Small intestine (tissue), 7 donors: Measurements from ENCODE around the gene TMEM127. TPM values are rescaled to one million over a fixed set of nuclear protein-coding genes. Genes with fewer than 3 reads are reported as not detected.

Experiments
- DNase-seq, 2 donors: peaks; one replicate each; pipeline versions ENCODE4 v3.0.0 to v3.0.0-alpha.2; 2013
- FAIRE-seq: peaks from 2 replicates; lab custom pipeline; 2012; peaks lifted over from hg19 to GRCh38; lab: Jason Lieb, UNC
- H3K27ac ChIP-seq, 3 donors: one replicate each; pipeline ENCODE4 v1.5.1; 2013; ENCODE audit warnings: low read length in 2 of 3, mild to moderate bottlenecking in 2 of 3, control low read depth in 1 of 3, inconsistent platforms in 1 of 3, low read depth in 1 of 3, moderate library complexity in 1 of 3
- H3K27me3 ChIP-seq, 3 donors: one replicate each; pipeline ENCODE4 v1.6.1; 2013; ENCODE audit warnings: low read length in 3 of 3, inconsistent platforms in 1 of 3; ENCODE audit not compliant: control insufficient read depth in 3 of 3, insufficient read depth in 3 of 3
- H3K36me3 ChIP-seq, 3 donors: one replicate each; pipeline ENCODE4 v1.6.1; 2013; ENCODE audit warnings: low read length in 3 of 3, inconsistent platforms in 1 of 3, low read depth in 1 of 3, mild to moderate bottlenecking in 1 of 3, moderate library complexity in 1 of 3; ENCODE audit not compliant: control insufficient read depth in 3 of 3, insufficient read depth in 2 of 3
- H3K4me1 ChIP-seq, 3 donors: one replicate each; pipeline ENCODE4 v1.6.1; 2013; ENCODE audit warnings: low read length in 2 of 3, inconsistent platforms in 1 of 3, low read depth in 1 of 3, mild to moderate bottlenecking in 1 of 3, moderate library complexity in 1 of 3; ENCODE audit not compliant: control insufficient read depth in 3 of 3, insufficient read depth in 2 of 3
- H3K4me3 ChIP-seq, 3 donors: one replicate each; pipeline ENCODE4 v1.5.1; 2013; ENCODE audit warnings: low read length in 3 of 3, control low read depth in 1 of 3, inconsistent platforms in 1 of 3, low read depth in 1 of 3, mild to moderate bottlenecking in 1 of 3, moderate library complexity in 1 of 3
- H3K9me3 ChIP-seq, 2 donors: one replicate each; pipeline ENCODE4 v1.6.1; 2013; ENCODE audit warnings: low read depth in 1 of 2, low read length in 1 of 2; ENCODE audit not compliant: control insufficient read depth in 2 of 2, insufficient read depth in 1 of 2
- WGBS, 3 donors: extraction: QIAGEN DNeasy Blood & Tissue Kit; methylation state at CpG; one replicate each; pipeline ENCODE4 v1.1.7; 2013; 5-methylcytosine and 5-hydroxymethylcytosine counted together
- polyA plus RNA-seq, 4 donors: library from polyadenylated mRNA; stranded (reverse) in 3 of 4; unstranded in 1 of 4; fragments of 200-250 nt in 3 of 4; fragments of 120-200 nt in 1 of 4; gene quantifications; one replicate each; pipeline versions ENCODE4 v1.2.1 to v1.2.3, GENCODE V29; 2013
- donor health status: healthy with polysubstance abuse.
- donor health status: control.
- donor health status: control.
- donor health status: Bipolar disorder and iron deficiency.
- donor health status: healthy.

Gene TMEM127
- polyA plus RNA-seq, 4 donors = 12.1 to 47.9 (median 21.1) TPM

- DNase-seq (no peak), FAIRE-seq (no peak)
- Histone ChIP-seq H3K9me3 (no peaks in the 10 kb centered on the region), H3K4me3 (no peak overlapping the region), H3K27ac (no peak overlapping the region), H3K27me3 (no peaks in the 10 kb centered on the region), H3K36me3 (peaks cover 17 to 63% (median 34%) of the 10 kb centered on the region in 3 donors), H3K4me1 (no peaks in the 10 kb centered on the region)
- 73 to 77% (median 77%) methylated on average over 3 of the region's 3 CpGs for WGBS, 3 donors
Measured at GRCh38 chr2:96273763-96274162, 8.0 kb upstream of the TMEM127 start.

DNA sequence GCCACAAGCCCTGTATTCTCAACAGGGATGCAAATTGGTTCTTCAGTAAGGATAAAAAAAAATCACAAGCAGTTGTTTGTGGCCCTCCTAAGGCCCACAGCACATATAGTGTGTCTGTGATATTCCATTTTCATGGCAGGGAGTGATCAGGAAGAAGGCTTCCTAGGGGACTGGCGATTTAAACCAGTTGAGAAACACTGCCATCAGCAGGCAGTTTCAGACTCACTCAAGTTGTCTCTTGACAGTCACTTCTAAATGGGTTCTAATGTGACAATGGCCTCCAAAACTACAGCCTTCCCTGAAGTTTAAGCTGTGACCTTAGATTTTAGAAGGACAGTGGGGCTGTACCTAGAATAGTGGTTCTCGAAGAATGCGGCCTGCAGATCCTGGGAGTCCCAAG lies 6.2 kb upstream of the TMEM127 start:
- FAIRE-seq (no peak), DNase-seq (no peak)
- 89 to 95% (median 92%) methylated on average over 3 of the region's 3 CpGs for WGBS, 3 donors
- Histone ChIP-seq H3K4me1 (peaks cover 0 to 7% (median 3%) of the 10 kb centered on the region in 3 donors), H3K27me3 (no peaks in the 10 kb centered on the region), H3K4me3 (no peak overlapping the region), H3K36me3 (peaks cover 15 to 61% (median 23%) of the 10 kb centered on the region in 3 donors), H3K9me3 (no peaks in the 10 kb centered on the region), H3K27ac (no peak overlapping the region)

- Histone ChIP-seq H3K4me1 (peaks cover 8 to 19% (median 10%) of the 10 kb centered on the region in 3 donors), H3K4me3 (peak overlapping the region in 1 of 3 donors; percentile 79), H3K36me3 (peaks cover 11 to 45% (median 14%) of the 10 kb centered on the region in 3 donors), H3K9me3 (no peaks in the 10 kb centered on the region), H3K27ac (no peak overlapping the region), H3K27me3 (no peaks in the 10 kb centered on the region)
- DNase-seq = peak; percentile 48 to 54
- WGBS, 3 donors = 45 to 61% (median 49%) methylated on average over 12 of the region's 12 CpGs
- no peak for FAIRE-seq
Measured at GRCh38 chr2:96267159-96267971, 1.6 kb upstream of the TMEM127 start.

DNA sequence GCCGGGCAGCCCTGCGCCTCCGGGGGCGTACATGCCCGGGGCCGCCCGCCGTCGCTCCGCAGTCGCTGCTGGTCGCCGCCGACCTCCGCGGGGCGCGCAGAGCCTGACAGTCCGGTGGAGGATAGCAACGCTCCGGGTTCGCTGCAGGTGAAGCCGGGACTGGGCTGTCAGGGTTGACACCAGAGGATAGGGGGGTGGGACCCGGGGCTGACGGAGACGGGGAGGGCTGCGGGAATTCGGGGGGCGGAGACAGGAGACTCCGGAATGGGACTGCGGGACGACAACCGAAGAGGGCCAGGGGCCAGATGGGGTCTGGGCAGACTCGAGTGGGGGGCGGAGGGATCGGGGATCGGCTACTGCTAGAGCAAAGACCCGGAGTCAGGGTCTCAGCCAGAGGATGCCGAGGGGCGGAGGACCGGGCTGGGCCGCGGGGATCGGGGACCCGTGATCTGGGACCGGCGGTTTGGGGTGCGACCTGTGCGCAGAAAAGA lies 403 bp downstream of the TMEM127 start:
- peak overlapping the region; percentile 80 to 94 (median 93) for H3K27ac ChIP-seq
- DNase-seq = no peak
- H3K36me3 ChIP-seq = peaks cover 5 to 42% (median 8%) of the 10 kb centered on the region in 3 donors
- no peak for FAIRE-seq
- peak overlapping the region; percentile 82 to 98 (median 86) for H3K4me3 ChIP-seq
- H3K9me3 ChIP-seq = no peaks in the 10 kb centered on the region
- H3K27me3 ChIP-seq = no peaks in the 10 kb centered on the region
- 0 to 1% (median 1%) methylated on average over 33 to 49 of the region's 49 CpGs for WGBS, 3 donors
- H3K4me1 ChIP-seq = peaks cover 13 to 39% (median 19%) of the 10 kb centered on the region in 3 donors

GRCh38 chr2:96264656-96265348 lies 995 bp downstream of the TMEM127 start:
- Histone ChIP-seq H3K9me3 (no peaks in the 10 kb centered on the region), H3K4me3 (peak overlapping the region; percentile 82 to 98 (median 86)), H3K27ac (peak overlapping the region in 1 of 3 donors; percentile 94), H3K4me1 (peaks cover 15 to 45% (median 24%) of the 10 kb centered on the region in 3 donors), H3K27me3 (no peaks in the 10 kb centered on the region), H3K36me3 (peaks cover 5 to 45% (median 8%) of the 10 kb centered on the region in 3 donors)
- peak in 1 of 2 donors; percentile 54 for DNase-seq
- WGBS, 3 donors = 14 to 23% (median 14%) methylated on average over 18 to 33 of the region's 33 CpGs
- no peak for FAIRE-seq

GRCh38 chr2:96264086-96264485 lies 1.7 kb downstream of the TMEM127 start:
- Histone ChIP-seq H3K27me3 (no peaks in the 10 kb centered on the region), H3K27ac (no peak overlapping the region), H3K9me3 (no peaks in the 10 kb centered on the region), H3K4me1 (peaks cover 16 to 52% (median 24%) of the 10 kb centered on the region in 3 donors), H3K4me3 (peak overlapping the region in 1 of 3 donors; percentile 86), H3K36me3 (peaks cover 4 to 47% (median 10%) of the 10 kb centered on the region in 3 donors)
- DNase-seq (no peak), FAIRE-seq (no peak)
- 56 to 68% (median 59%) methylated on average over 4 of the region's 4 CpGs for WGBS, 3 donors

DNA sequence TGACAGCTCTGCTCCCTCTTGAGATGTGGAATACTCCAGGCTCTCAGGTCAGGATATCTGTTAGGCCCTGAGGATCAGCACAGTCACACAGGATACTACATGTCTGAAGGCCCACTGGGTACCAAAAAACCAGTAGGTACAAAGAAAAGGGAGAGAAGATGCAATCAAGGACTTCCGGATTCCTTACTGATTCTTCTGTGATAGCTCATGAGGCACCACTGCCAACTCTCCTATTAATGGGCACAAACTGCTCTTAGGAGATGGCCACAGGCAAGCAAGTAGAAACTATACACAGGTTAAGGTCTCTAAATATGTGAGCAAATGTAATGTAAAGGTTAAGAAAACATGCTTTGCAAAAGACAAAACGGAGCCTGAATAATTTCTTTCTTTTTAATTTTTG lies 3.5 kb downstream of the TMEM127 start:
- H3K27ac ChIP-seq = peak overlapping the region in 2 of 3 donors; percentile 86 to 90
- H3K4me1 ChIP-seq = peaks cover 17 to 53% (median 23%) of the 10 kb centered on the region in 3 donors

More for the DNA sequence above, 3.5 kb downstream of the TMEM127 start:
- DNase-seq (no peak), FAIRE-seq (no peak)
- H3K27me3 ChIP-seq = no peaks in the 10 kb centered on the region
- 73 to 83% (median 78%) methylated on average over 2 of the region's 2 CpGs for WGBS, 3 donors
- H3K4me3 ChIP-seq = no peak overlapping the region
- H3K9me3 ChIP-seq = no peaks in the 10 kb centered on the region
- peaks cover 0 to 45% (median 2%) of the 10 kb centered on the region in 3 donors for H3K36me3 ChIP-seq
